OCI-LY1 (cell line): ENCODE results near the gene RASGEF1C.
"Not testable (repeated sequence)": the region's sequence is repeated elsewhere in the genome, so short reads cannot be mapped to it uniquely, and the experiment has no call there.

Experiments
- H2AFZ ChIP-seq: fragments of 200-600 bp; sonication (generic), shearing (Covaris generic); 2 replicates; pipeline ENCODE4 v1.6.0; 2014; ENCODE audit warnings: antibody characterized with exemption, mild to moderate bottlenecking, low read length
- H3F3A ChIP-seq: fragments of 200-600 bp; sonication (generic), shearing (Covaris generic); 2 replicates; pipeline ENCODE4 v1.6.0; 2014; ENCODE audit warnings: mild to moderate bottlenecking, antibody characterized with exemption, low read length, moderate library complexity; ENCODE audit not compliant: insufficient read depth
- H3K27ac ChIP-seq: fragments of 200-600 bp; sonication (generic); 2 replicates; pipeline ENCODE4 v1.5.1; 2014; ENCODE audit warnings: low read length, mixed run types, mild to moderate bottlenecking, low read depth; ENCODE audit not compliant: poor library complexity, severe bottlenecking
- H3K27me3 ChIP-seq: fragments of 200-600 bp; sonication (generic); 2 replicates; pipeline ENCODE4 v1.6.0; 2014; ENCODE audit warnings: antibody characterized with exemption, mild to moderate bottlenecking, low read length, moderate library complexity; ENCODE audit not compliant: insufficient read depth
- H3K36me3 ChIP-seq: fragments of 200-600 bp; sonication (generic); 2 replicates; pipeline ENCODE4 v1.6.1; 2014; ENCODE audit warnings: mild to moderate bottlenecking, antibody characterized with exemption, low read length, moderate library complexity, mixed read lengths; ENCODE audit not compliant: insufficient read depth
- H3K4me1 ChIP-seq: fragments of 200-600 bp; sonication (generic); 2 replicates; pipeline ENCODE4 v1.5.1; 2014; ENCODE audit warnings: mild to moderate bottlenecking, low read length, moderate library complexity; ENCODE audit not compliant: insufficient read depth, severe bottlenecking
- H3K4me2 ChIP-seq: fragments of 200-600 bp; sonication (generic), shearing (Covaris generic); 2 replicates; pipeline ENCODE4 v1.6.1; 2014; ENCODE audit warnings: low read length
- H3K4me3 ChIP-seq: fragments of 200-600 bp; sonication (generic); 2 replicates; pipeline ENCODE4 v1.5.1; 2014; ENCODE audit warnings: low read length, low read depth, mild to moderate bottlenecking, mixed read lengths; ENCODE audit not compliant: poor library complexity, severe bottlenecking
- H3K79me2 ChIP-seq: fragments of 200-600 bp; shearing (Covaris generic); 2 replicates; pipeline ENCODE4 v1.6.1; 2016; ENCODE audit warnings: mixed run types, low read length, mixed read lengths; ENCODE audit not compliant: insufficient read depth
- H3K9ac ChIP-seq: fragments of 200-600 bp; sonication (generic), shearing (Covaris generic); 2 replicates; pipeline ENCODE4 v1.6.1; 2014; ENCODE audit warnings: mild to moderate bottlenecking, low read length, mixed read lengths
- H3K9me2 ChIP-seq: fragments of 200-600 bp; sonication (generic), shearing (Covaris generic); 2 replicates; pipeline ENCODE4 v1.6.1; 2014; ENCODE audit warnings: low read depth, mild to moderate bottlenecking, low read length, mixed read lengths
- H3K9me3 ChIP-seq: fragments of 200-600 bp; shearing (Covaris generic); 2 replicates; pipeline ENCODE4 v1.6.1; 2014; ENCODE audit warnings: low read length, mixed read lengths
- H4K20me1 ChIP-seq: fragments of 200-600 bp; sonication (generic), shearing (Covaris generic); 2 replicates; pipeline ENCODE4 v1.6.0; 2016; ENCODE audit warnings: mild to moderate bottlenecking, low read length; ENCODE audit not compliant: insufficient read depth
- EZH2 ChIP-seq: fragments of 200-600 bp; sonication (generic), shearing (Covaris generic); IDR thresholded peaks from 2 replicates; pipeline ENCODE4 v1.8.0; 2017; ENCODE audit warnings: borderline replicate concordance, mixed run types, mild to moderate bottlenecking, antibody characterized with exemption, low read length, moderate library complexity, mixed read lengths
- TF ChIP-seq, protein P1 (sequence below): fragments of 200-600 bp; sonication (generic), shearing (Covaris generic); IDR thresholded peaks from 2 replicates; pipeline ENCODE4 v1.5.1; 2017; ENCODE audit warnings: mild to moderate bottlenecking, antibody characterized with exemption, low read length, moderate library complexity, mixed read lengths

The RASGEF1C gene

DNA sequence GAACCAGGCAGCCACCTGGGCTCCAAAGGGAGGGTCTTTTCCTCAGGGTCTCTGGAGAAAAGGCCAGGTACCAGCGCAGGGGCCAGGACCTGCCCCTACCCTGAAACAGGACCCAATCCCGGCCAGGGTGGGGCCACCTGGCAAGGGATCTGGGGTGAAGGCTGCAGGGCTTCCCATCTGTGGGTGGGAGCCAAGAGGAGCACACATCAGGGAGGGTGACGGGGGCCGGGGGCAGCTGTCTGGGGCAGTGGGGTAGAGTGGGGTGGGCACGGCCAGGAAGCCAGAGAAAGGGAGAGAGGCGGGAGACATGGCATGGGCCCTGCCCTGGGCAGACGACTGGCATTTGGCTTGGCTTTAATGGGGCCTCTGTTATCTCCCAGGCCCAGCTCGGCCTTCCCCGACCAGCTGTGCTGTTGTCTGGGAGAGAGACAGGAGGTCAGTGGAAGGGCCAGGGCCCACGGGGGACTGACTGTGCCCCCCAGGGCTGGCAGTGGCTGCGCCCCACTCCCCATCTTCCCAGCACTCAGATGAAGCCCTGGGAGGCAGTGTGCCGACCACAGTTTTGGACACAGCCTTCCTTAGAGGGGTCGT lies 80.2 kb downstream of the RASGEF1C start:
- Histone ChIP-seq H2AFZ (no peak overlapping the region), H3K4me2 (no peak overlapping the region), H3K27ac (no peak overlapping the region), H3K9me3 (no peaks in the 10 kb centered on the region), H4K20me1 (no peaks in the 10 kb centered on the region), H3K9me2 (no peaks in the 10 kb centered on the region), H3K27me3 (0 out of 2 replicates have a peak, but pooled peaks cover 3% of the 10 kb centered on the region), H3K9ac (no peak overlapping the region), H3F3A (no peaks in the 10 kb centered on the region), H3K79me2 (no peaks in the 10 kb centered on the region), H3K4me1 (no peaks in the 10 kb centered on the region), H3K36me3 (no peaks in the 10 kb centered on the region), H3K4me3 (no peak overlapping the region)
- no peak for TF ChIP-seq EZH2
- TF ChIP-seq, protein P1, sequence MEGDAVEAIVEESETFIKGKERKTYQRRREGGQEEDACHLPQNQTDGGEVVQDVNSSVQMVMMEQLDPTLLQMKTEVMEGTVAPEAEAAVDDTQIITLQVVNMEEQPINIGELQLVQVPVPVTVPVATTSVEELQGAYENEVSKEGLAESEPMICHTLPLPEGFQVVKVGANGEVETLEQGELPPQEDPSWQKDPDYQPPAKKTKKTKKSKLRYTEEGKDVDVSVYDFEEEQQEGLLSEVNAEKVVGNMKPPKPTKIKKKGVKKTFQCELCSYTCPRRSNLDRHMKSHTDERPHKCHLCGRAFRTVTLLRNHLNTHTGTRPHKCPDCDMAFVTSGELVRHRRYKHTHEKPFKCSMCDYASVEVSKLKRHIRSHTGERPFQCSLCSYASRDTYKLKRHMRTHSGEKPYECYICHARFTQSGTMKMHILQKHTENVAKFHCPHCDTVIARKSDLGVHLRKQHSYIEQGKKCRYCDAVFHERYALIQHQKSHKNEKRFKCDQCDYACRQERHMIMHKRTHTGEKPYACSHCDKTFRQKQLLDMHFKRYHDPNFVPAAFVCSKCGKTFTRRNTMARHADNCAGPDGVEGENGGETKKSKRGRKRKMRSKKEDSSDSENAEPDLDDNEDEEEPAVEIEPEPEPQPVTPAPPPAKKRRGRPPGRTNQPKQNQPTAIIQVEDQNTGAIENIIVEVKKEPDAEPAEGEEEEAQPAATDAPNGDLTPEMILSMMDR = no peak

DNA sequence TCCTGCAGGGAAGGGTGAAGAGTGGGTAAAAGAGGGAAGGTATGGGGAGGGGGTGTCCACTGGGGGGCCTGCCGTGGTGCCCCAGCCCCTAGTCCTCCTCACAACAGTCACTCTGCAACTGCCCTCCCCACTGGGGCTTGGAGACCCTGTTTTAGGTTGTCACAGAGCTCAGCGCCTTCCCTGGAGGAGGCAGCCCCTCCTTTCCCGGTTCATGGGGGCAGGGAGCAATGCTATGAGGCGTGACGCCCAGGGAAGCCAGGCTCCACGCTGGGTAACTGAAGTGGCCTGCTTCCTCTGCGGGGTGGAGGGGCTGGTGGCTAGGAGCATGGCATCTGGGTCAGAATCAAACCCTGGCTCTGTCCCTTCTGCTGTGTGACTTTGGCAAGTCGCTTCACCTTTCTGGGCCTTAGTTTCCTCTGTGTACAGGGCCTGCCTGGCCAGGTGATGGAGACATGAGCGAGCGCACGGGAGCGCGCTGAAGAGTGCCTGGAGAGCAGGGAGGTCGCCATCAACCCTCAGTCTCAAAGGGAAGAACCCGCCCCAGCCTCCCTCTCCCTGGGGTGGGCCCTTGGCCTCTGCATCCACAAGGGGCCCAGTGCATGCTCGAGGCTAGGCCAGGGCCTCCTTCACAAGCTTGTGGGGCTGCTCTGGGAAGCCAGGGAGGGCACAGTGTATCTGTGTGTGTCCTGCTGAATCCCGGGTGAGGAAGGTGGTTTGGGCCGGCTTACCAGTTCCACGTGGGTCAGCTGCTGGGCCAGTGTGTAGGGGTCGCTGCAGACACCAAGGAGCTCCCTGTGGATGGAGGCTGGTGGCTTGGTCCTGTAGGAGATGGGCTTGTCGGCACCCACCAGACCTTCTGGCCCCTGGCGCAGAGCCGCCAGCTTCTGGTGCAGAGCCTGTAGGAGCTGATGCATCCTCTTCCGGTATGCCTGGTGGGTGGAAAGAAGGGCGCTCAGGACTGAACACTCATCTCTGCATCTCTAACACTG lies 81.0 kb downstream of the RASGEF1C start:
- no peak overlapping the region for H3K4me3 ChIP-seq
- H3K4me1 ChIP-seq = no peaks in the 10 kb centered on the region
- H2AFZ ChIP-seq = no peak overlapping the region
- no peaks in the 10 kb centered on the region for H3K79me2 ChIP-seq
- TF ChIP-seq, protein P1 = no peak
- no peak for TF ChIP-seq EZH2
- H3K36me3 ChIP-seq = no peaks in the 10 kb centered on the region
- no peaks in the 10 kb centered on the region for H4K20me1 ChIP-seq
- H3K9me3 ChIP-seq = no peaks in the 10 kb centered on the region
- no peak overlapping the region for H3K27ac ChIP-seq
- H3K27me3 ChIP-seq = 0 out of 2 replicates have a peak, but pooled peaks cover 3% of the 10 kb centered on the region
- H3K9ac ChIP-seq = no peak overlapping the region
- H3K4me2 ChIP-seq = no peak overlapping the region
- H3F3A ChIP-seq = no peaks in the 10 kb centered on the region
- H3K9me2 ChIP-seq = no peaks in the 10 kb centered on the region

DNA sequence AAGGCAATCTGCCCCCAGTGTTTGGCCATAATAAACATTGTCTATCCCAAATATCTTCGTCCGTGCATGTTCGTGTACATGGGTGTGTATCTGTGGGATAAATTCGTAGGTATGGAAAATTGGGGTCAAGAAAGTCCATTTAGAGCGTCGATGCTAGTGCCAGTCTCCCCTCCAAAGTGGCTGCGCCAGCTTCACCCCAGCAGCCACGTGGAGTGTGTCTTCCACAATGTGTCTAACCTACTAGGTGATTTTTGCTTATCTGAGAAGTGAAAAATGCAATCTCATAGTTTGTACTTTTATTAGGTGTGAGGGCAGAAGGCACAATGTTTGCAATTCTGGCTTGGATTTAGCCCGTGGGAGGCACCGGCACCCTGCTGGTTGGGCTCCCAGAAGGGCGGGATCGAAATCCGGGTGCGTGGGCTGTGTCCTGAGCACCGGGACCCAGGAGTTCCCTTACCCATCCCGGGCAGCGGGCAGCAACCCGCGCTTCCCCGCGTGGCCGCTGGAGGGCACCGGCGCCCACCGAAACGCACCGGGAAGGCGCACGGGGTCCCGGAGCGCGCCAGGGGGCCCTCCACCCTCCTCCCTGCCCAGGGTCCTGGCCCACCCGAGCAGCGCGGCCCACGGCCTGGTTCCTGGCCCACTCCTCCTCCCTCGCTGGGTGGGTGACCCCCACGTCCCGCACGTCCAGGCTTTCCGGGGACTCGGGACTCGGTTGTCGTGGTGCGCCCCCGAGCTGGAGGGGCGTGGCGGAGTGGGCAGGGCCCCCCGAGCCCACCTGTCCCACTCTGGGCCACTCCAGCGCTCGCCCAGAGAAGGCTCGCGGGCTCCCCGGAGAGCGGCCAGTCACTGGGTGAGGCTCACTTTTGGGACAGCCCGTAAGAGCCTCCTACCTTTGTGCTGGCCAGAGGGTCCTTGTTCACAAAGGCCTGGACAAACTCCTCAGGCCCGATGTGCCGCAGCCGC lies 82.0 kb downstream of the RASGEF1C start:
- H4K20me1 ChIP-seq = no peaks in the 10 kb centered on the region
- no peak overlapping the region for H3K27ac ChIP-seq
- H3F3A ChIP-seq = no peaks in the 10 kb centered on the region
- H3K9ac ChIP-seq = no peak overlapping the region
- no peak overlapping the region for H3K4me3 ChIP-seq
- 0 out of 2 replicates have a peak, but pooled peaks cover 2% of the 10 kb centered on the region for H3K27me3 ChIP-seq
- TF ChIP-seq, protein P1 = peak; percentile 75
- TF ChIP-seq EZH2 = no peak
- no peak overlapping the region for H2AFZ ChIP-seq
- H3K4me2 ChIP-seq = no peak overlapping the region
- no peaks in the 10 kb centered on the region for H3K9me3 ChIP-seq
- H3K9me2 ChIP-seq = no peaks in the 10 kb centered on the region
- no peaks in the 10 kb centered on the region for H3K36me3 ChIP-seq
- H3K79me2 ChIP-seq = no peaks in the 10 kb centered on the region
- no peaks in the 10 kb centered on the region for H3K4me1 ChIP-seq

DNA sequence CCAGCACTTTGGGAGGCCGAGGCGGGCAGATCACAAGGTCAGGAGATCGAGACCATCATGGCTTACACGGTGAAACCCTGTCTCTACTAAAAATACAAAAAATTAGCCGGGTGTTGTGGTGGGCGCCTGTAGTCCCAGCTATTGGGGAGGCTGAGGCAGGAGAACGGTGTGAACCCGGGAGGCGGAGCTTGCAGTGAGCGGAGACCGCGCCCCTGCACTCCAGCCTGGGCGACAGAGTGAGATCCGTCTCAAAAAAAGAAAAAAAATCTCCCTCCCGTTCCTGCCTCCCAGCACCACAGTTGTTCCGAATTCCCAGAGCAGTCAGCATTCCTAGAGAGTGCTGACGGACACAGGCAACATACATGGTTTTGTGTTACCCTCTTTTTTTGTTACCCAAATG lies 82.9 kb downstream of the RASGEF1C start:
- H3K9ac ChIP-seq, H3K27ac ChIP-seq, H4K20me1 ChIP-seq, H3K4me2 ChIP-seq, H3K9me2 ChIP-seq, H3K79me2 ChIP-seq, H3K4me1 ChIP-seq, H3K9me3 ChIP-seq, H2AFZ ChIP-seq, H3K36me3 ChIP-seq, H3F3A ChIP-seq, H3K4me3 ChIP-seq, H3K27me3 ChIP-seq: not testable (repeated sequence)
